HL-60 (cell line): ENCODE results near the gene TMEM231.

ENCODE experiments used
- DNase-seq, 2 experiments: peaks; one replicate each; pipeline ENCODE4 v3.0.0-alpha.2; 2010 to 2020; ENCODE audit warnings: low read depth in 1 of 2, low spot score in 1 of 2
- H3K27ac ChIP-seq: fragments of 250-450 bp; sonication (Bioruptor Pico); replicated peaks from 2 replicates; pipeline ENCODE4 v1.5.1; 2020; ENCODE audit warnings: mild to moderate bottlenecking, moderate library complexity
- H3K27me3 ChIP-seq: fragments of 250-450 bp; sonication (Bioruptor Pico); 2 replicates; pipeline ENCODE4 v1.5.1; 2021; ENCODE audit warnings: mild to moderate bottlenecking, moderate library complexity; ENCODE audit not compliant: insufficient read depth, poor library complexity, severe bottlenecking
- H3K4me3 ChIP-seq: replicated peaks from 2 replicates; pipeline ENCODE4 v1.5.1; 2011; ENCODE audit warnings: mild to moderate bottlenecking, control low read depth, low read length; ENCODE audit not compliant: insufficient read depth
- CTCF ChIP-seq: IDR thresholded peaks from one replicate; pipeline ENCODE4 v1.5.1; 2011; ENCODE audit warnings: low read length, control low read depth, inconsistent platforms; ENCODE audit not compliant: insufficient read depth
- GABPA ChIP-seq: IDR thresholded peaks from 2 replicates; pipeline ENCODE4 v1.6.1; 2012; ENCODE audit warnings: low read depth
- POLR2AphosphoS5 ChIP-seq: IDR thresholded peaks from 2 replicates; pipeline ENCODE4 v1.6.1; 2012; ENCODE audit warnings: low read depth
- REST ChIP-seq: IDR thresholded peaks from 2 replicates; pipeline ENCODE4 v1.6.1; 2012; ENCODE audit warnings: low read depth; ENCODE audit not compliant: insufficient replicate concordance
- SPI1 ChIP-seq: IDR thresholded peaks from 2 replicates; pipeline ENCODE4 v1.6.1; 2012; ENCODE audit warnings: low read depth, mild to moderate bottlenecking, borderline replicate concordance

Gene TMEM231

GRCh38 chr16:75575958-75576357 is 19.9 kb upstream of the TMEM231 start:
- H3K27ac ChIP-seq: no peak overlapping the region
- TF ChIP-seq REST (no peak), POLR2AphosphoS5 (no peak)

GRCh38 chr16:75573955-75574354 is 17.9 kb upstream of the TMEM231 start:
- TF ChIP-seq POLR2AphosphoS5: no peak
- TF ChIP-seq SPI1: no peak
- TF ChIP-seq REST: no peak
- TF ChIP-seq GABPA: no peak
- no peak for TF ChIP-seq CTCF
- no peak overlapping the region for H3K27ac ChIP-seq
- no peaks in the 10 kb centered on the region for H3K27me3 ChIP-seq
- no peak for DNase-seq
- H3K4me3 ChIP-seq: no peak overlapping the region

More at GRCh38 chr16:75575958-75576357, 19.9 kb upstream of the TMEM231 start:
- Histone ChIP-seq H3K27me3 (no peaks in the 10 kb centered on the region), H3K4me3 (no peak overlapping the region)
- no peak for DNase-seq

GRCh38 chr16:75572864-75573542 is 17.0 kb upstream of the TMEM231 start:
- Histone ChIP-seq H3K4me3 (no peak overlapping the region), H3K27me3 (no peaks in the 10 kb centered on the region), H3K27ac (no peak overlapping the region)
- no peak for DNase-seq
- TF ChIP-seq CTCF: no peak
- TF ChIP-seq SPI1: no peak
- no peak for TF ChIP-seq REST
- no peak for TF ChIP-seq GABPA
- no peak for TF ChIP-seq POLR2AphosphoS5
